ENCODE data around the gene DGKK.

The DGKK gene, protein sequence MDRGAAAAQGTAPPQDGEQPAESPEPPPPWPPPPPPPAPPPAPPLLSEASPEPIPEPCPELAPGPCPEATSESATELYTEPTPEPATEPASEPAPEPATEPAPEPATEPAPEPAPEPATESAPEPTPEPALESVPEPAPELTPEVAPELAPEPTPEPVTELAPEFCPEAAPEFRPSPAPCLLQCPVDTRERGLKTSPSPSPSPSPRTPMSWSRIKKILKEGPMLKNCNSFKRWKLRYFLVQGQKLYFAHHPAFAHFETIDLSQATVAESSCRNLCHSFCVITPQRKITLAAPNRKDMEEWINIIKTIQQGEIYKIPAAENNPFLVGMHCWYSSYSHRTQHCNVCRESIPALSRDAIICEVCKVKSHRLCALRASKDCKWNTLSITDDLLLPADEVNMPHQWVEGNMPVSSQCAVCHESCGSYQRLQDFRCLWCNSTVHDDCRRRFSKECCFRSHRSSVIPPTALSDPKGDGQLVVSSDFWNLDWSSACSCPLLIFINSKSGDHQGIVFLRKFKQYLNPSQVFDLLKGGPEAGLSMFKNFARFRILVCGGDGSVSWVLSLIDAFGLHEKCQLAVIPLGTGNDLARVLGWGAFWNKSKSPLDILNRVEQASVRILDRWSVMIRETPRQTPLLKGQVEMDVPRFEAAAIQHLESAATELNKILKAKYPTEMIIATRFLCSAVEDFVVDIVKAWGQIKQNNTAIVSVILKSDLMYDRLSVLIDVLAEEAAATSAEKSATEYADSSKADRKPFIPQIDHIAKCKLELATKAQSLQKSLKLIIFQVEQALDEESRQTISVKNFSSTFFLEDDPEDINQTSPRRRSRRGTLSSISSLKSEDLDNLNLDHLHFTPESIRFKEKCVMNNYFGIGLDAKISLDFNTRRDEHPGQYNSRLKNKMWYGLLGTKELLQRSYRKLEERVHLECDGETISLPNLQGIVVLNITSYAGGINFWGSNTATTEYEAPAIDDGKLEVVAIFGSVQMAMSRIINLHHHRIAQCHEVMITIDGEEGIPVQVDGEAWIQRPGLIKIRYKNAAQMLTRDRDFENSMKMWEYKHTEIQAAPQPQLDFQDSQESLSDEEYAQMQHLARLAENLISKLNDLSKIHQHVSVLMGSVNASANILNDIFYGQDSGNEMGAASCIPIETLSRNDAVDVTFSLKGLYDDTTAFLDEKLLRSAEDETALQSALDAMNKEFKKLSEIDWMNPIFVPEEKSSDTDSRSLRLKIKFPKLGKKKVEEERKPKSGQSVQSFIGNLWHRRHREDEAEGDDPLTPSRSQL

DNA sequence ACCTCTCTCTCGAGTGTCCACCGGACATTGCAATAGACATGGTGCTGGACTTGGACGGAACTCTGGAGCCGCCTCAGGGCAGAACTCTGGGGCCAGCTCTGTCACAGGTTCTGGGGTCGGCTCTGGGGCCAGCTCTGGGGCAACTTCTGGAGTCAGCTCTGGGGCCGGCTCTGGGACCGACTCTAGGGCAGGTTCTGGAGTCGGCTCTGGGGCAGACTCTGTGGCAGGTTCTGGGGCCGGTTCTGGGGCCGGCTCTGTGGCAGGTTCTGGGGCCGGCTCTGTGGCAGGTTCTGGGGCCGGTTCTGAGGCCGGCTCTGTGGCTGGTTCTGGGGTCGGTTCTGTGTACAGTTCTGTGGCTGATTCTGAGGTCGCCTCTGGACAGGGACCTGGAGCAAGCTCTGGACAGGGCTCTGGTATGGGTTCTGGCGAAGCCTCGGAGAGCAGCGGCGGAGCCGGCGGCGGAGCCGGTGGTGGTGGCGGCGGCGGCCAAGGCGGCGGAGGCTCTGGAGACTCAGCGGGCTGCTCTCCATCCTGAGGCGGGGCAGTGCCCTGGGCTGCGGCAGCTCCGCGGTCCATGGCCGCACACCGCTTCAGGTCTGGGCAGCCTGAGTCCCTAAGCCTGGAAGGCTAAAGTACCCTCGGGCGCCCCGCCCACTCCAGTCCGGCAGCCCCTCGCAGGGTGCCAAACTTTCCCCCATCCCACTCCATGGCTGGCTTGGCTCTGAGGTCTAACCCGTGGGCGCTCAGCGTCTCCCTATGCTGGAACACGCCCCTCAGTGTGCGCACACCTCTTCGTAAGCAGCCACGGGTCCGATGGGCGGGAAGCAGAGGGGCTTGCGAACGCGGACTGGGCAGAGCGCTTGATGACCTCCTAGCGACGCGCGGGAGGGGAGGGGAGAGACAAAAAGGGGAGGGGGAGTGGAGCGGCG is at the start of gene DGKK:
TSS of gene DGKK (minus strand) at position 723 of the 929 bp plus-strand sequence. CDS start at position 576, 147 bp downstream.
- DNase-seq (ENCODE audit: low read depth in 3 of 3): no peak

- no peak for DNase-seq (ENCODE audit: low read depth in 3 of 3)
Observed at GRCh38 chrX:50514811-50515210, 44.2 kb upstream of the DGKK start.

- DNase-seq (ENCODE audit: low read depth in 3 of 3): no peak
Observed at GRCh38 chrX:50497114-50497513, 26.5 kb upstream of the DGKK start.

DNA sequence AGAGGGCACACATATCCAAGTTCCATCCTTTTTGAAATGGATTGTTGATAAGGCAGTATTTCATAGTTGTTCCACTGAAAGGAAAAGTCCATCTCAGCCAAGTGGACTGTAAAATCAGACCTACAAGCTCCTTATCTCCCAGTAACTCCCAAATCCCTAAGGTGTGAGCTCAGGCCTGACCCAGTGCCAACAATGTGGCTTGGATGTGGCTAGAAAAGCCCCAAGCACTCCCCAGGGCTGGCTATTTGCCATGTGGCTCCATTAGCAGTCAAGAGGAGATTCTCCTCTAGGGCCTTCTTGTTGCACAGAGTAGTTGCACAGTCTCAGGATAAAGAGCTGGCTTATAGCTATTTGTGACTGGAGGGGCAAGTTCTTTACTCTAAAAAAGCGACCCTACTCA is 25.0 kb upstream of the DGKK start:
- DNase-seq (ENCODE audit: low read depth in 3 of 3): no peak

- no peak for DNase-seq (ENCODE audit: low read depth in 3 of 3)
Observed at GRCh38 chrX:50492720-50493119, 22.1 kb upstream of the DGKK start.

DNA sequence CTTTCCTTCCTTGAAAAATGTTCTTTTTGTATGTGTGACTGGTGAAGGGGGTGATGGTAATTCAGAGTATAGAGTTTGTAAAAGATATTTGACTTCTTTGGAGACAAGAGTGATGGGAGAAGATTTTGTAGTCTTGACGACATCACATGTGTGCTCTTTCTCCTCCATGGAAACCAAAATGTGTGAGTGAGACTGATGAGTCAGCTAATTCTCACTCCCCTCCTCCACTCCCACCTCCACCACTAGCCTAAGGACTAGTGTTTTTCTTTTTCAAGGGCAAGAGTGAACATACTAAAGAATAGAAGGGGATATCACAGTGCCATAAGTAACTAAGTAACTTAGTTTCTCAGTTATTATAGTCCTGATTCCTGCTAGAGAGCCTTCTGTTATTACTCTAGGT is 14.0 kb upstream of the DGKK start:
- no peak for DNase-seq (ENCODE audit: low read depth in 3 of 3)

GRCh38 chrX:50483283-50483682 is 12.7 kb upstream of the DGKK start:
- DNase-seq (ENCODE audit: low read depth in 3 of 3): no peak

- no peak for DNase-seq (ENCODE audit: low read depth in 3 of 3)
Observed at GRCh38 chrX:50475208-50475607, 4.6 kb upstream of the DGKK start.

- DNase-seq (ENCODE audit: low read depth in 3 of 3): no peak
Observed at GRCh38 chrX:50471390-50471789, 765 bp upstream of the DGKK start.

- no peak for DNase-seq (ENCODE audit: low read depth in 3 of 3)
Observed at GRCh38 chrX:50469206-50469605, 1.4 kb downstream of the DGKK start.

DNA sequence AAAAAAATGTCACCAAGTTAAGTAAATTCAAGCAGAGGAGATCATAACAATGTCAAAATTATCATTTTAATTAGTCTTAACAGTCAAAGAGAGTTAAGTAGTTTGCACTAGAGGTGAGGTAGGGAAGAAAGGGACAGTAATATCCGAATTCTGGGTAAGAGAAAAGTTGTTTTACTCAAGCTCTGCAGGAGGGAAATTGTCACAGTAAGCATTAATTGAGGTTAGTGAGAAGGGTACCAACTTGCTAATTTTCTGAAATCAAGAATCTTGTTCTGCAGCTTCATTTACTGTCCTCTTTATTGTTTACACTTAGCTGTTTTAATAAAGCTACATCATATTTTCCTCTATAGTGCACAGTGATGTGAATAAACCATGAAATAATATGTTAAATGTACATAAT is 11.0 kb downstream of the DGKK start:
- no peak for DNase-seq (ENCODE audit: low read depth in 3 of 3)

GRCh38 chrX:50458483-50458882 is 12.1 kb downstream of the DGKK start:
- DNase-seq (ENCODE audit: low read depth in 3 of 3): no peak

GRCh38 chrX:50456712-50457484 is 13.7 kb downstream of the DGKK start:
- DNase-seq (ENCODE audit: low read depth in 3 of 3): no peak

DNA sequence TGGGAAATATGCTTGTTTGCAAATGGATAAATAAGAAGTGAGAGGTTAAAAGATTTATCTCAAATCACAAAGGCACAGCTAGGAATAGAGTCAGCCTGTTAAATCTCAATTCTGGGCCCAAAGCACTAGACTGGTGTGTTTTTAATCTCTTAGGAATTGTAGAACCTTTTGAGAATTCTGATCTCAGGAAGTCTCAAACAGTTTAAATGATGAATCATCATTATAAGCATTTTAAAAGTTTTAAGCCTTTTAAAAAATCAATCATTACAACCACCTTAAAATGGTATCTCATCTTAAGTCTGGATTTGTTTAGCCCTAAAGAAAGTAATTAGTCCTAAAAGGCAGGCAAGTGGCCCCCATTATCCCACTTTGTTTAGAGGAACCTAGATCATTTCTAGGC is 17.8 kb downstream of the DGKK start:
- DNase-seq (ENCODE audit: low read depth in 3 of 3): no peak

GRCh38 chrX:50450324-50450723 is 20.3 kb downstream of the DGKK start:
- no peak for DNase-seq (ENCODE audit: low read depth in 3 of 3)

DNA sequence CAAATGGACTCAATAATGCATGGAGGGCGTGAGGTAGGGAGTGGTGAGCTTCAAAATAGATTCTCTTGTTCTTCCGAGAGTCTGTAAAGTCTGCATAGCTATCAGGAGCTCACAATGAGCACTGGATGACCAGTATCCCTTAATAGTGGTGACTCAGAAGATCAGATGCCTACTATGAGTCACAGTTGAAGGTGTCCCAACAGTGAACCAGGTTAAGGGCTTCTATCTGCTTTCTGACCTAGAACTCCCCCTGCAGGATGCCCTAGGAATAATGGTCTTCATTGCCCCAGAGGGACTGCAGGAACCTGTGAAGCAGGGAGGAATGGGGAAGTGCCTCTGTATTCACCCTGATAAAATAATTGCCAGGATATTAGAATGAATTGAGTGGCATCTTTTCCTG is 22.1 kb downstream of the DGKK start:
- no peak for DNase-seq (ENCODE audit: low read depth in 3 of 3)

- DNase-seq (ENCODE audit: low read depth in 3 of 3): no peak
Observed at GRCh38 chrX:50447535-50447934, 23.1 kb downstream of the DGKK start.

DNA sequence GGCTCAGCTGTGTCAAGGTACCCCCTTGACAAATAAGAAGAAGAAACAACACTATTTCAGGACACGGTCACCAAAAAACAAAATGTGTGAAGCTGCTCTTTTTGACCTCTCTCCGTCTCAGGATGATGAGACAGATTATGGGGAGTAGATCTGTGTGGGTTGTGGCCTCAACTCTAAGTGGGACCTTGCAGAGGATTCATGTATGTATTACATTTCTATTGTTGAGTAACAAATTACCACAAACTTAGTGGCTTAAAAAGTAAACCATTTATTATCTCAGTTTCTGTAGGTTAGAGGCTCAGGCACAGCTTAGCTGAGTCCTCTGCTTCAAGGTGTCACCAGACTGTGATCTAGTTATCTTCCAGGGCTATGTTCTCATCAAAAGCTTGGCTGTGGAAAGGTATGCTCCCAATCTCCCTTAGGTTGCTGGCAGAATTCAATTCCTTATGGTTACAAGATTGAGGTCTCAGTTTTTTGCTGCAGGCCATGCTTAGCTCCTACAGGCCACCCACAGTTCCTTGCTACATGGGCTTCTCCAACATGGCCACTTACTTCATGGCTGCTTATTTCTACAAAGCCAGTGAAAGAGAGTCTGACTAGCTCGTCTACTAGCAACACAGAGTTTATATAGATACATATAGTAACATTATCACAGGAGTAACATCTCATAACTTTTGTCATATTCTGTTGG is 28.1 kb downstream of the DGKK start:
- DNase-seq (ENCODE audit: low read depth in 3 of 3): no peak

GRCh38 chrX:50436797-50437196 is 33.8 kb downstream of the DGKK start:
- DNase-seq (ENCODE audit: low read depth in 3 of 3): no peak
